Stimulated activated CD8-positive, alpha-beta memory T cell treated with anti-CD3 and anti-CD28 coated beads, Interleukin-7, amount 100 ng/mL, for 4 hours (primary cell): Measurements from ENCODE around the gene RAB24.
"Not testable (repeated sequence)": the region's sequence is repeated elsewhere in the genome, so short reads cannot be mapped to it uniquely, and the experiment has no call there.

Source experiments
- DNase-seq, 2 donors: peaks; one replicate each; pipeline ENCODE4 v3.0.0-alpha.2; 2020; ENCODE audit warnings: low read depth in 2 of 2

The RAB24 gene

DNA sequence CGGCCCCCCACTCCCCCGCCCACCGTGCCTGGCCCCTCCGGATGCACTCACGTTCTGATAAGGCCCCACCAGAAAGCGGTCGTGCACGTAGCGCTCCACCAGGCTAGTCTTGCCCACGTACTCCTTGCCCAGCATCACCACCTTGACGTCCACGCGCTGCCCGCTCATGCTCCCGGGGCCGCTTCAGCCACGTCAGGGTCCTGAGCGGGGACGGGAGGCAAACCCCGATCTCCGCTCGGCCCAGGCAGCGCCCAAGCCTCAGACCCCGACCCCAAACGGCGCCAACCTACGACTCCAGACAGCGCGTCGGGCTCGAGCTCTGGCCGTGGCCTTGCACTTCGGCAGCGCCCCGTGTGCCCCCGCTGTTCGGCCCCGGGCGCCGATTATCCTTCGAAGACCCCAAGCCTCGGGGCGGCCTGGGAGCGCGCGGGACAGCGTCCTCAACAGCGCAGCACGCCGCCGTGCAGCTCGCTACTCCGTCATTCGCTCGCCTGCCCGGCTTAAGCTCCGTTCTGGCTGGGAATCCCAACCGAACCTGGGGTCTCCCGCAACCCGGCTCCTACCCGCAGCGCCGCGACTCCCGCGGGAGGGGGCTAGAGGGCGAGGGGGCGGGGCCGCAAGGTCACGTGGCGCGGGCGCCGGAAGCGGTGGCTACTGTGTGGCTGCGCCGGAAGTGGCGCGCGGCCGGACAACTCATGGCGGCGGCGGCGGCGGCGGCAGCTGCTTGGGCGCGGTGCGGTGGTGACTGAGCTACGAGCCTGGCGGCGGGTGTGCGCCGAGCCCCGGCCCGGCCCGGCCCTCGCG, at the start of gene RAB24, which contains the start of gene PRELID1:
Gene RAB24, minus strand, starts transcription at position 599 of the 804 bp plus-strand sequence. Its CDS starts 431 bp downstream, at position 168.
Gene PRELID1, plus strand, starts transcription at position 679 of the 804 bp plus-strand sequence. CDS start 187 bp downstream, outside the sequence.
- peak; percentile 77 to 86 for DNase-seq

DNA sequence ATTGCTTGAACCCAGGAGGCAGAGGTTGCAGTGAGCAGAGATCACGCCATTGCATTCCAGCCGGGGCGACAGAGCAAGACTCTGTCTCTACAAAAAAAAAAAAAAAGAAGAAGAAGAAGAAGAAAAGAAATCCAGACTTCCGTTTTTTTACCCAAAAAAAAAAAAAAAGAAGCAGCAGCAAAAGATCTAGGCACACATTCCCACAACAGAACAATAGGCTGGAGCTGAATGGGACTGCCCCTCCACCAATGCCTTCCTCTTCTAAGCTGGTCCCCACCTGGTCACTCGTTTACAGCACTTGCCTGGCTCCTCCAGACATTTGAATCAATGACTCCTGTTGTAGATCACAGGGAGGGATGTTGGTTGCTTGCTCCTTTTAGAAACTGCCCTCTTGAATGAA, 49.6 kb upstream of the RAB24 start:
- DNase-seq = no peak

- DNase-seq = peak; percentile 86
Observed at GRCh38 chr5:177351392-177352329, 48.1 kb upstream of the RAB24 start, which contains the start of gene LMAN2. LMAN2 (minus strand) TSS chr5:177351668; CDS start chr5:177351647, 21 bp downstream.

DNA sequence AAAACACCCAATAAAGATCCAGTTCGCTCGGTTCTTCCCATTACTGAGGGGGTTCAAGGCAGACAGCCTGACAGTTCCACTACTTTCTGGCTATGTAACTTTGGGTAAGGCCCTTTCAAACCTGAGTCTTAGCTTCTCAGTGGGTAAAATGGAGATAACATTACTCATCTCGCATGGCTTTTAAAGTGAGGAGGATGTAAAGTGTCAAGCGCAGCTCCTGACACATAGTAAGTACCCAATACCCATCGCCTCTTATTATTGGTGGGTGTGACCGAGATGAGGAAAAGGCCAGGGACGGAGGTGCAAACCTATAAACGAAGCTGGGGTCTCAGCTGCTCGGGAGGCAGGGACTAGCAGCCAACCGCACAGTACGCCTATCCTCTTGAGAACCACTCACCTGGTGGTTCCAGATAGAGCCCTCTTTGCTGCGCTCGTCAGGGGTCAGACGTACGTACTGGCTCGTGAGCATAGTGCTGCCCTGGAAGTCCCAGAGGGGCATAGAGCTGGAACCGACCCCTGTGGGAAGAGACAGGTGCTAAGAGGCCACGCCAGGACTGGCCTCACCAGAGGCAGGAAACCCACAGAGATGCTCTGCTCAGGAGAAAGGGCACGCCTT, 47.4 kb upstream of the RAB24 start:
- DNase-seq = no peak

DNA sequence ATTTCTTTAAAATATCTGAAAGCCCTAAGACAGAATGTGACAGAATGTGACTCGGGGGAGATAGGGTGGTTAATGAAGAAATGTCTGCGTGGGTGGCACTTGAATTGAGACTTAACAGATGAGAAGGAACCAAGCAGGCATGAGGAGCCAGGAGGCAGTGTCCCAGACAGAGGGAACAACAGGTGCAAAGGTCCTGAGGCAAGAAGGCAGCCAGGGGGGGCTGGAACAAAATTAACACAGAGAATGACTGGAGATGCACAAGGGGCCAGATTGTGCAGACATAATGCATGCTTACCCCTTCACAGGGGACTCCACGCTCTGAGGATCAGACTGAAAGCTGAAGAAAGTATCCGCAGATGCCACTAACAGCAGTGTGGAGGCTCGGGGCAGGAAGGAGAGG, 46.2 kb upstream of the RAB24 start:
- DNase-seq = no peak

DNA sequence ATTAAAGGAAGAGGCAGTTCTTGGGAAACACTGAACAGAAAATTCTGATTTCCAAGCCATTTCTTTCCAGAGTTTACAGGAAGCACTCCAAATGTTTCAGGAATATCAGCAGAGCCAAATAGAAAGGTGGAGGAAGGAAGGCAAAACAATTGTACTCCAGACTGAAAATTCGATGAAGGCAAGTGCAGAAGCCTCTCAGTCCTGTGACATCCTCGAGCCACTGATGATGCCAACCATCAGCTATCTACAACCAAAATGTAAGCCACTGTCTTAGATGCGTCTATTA, 45.8 kb upstream of the RAB24 start:
- no peak for DNase-seq

DNA sequence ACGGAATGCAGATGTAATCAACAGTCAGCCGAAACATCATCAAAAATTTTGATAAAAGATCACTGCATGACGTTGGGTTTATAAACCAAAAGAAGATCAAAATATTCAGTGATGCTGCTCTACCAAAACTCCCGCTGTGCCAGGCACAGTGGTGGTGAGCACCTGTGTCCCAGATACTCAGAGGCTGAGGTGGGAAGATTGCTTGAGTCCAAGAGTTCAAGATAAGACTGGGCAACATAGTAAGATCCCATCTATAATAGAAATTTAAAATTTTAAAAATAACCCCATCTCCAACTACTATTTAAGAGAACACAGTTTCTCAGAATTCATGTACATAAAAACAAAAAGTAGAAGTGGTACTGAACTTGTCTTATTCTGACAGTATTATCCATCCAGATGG, 44.2 kb upstream of the RAB24 start:
- no peak for DNase-seq

GRCh38 chr5:177346820-177347219, 43.3 kb upstream of the RAB24 start:
- DNase-seq = no peak

DNA sequence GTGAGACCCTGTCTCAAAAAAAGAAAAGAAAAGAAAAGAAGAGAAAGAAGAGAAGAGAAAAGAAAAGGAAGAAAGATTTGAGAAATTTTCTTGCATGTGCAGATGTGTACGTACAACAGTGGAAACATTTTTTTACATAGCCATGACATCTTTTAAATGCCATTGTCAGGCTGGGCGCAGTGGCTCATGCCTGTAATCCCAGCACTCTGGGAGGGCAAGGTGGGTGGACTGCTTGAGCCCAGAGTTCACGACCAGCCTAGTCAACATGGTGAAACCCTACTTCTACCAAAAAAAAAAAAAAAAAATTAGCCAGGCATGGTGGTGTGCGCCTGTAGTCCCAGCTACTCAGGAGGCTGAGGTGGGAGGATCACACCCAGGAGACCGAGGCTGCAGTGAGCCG, 41.4 kb upstream of the RAB24 start:
- no peak for DNase-seq

DNA sequence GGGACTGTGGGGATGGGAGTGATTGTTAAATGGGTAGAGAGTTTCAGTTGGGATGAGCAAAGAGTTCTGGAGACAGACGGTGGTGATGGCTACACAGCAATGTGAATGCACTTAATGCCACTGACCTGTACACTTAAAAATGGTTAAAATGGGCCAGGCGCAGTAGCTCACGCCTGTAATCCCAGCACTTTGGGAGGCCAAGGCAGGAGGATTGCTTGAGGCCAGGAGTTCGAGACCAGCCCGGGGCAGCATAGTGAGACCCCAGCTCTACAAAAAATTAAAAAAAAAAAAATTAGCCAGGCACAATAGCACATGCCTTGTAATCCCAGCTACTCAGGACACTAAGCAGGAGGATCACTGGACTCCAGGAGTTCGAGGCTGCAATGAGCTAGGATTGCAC, 40.3 kb upstream of the RAB24 start:
- no peak for DNase-seq

DNA sequence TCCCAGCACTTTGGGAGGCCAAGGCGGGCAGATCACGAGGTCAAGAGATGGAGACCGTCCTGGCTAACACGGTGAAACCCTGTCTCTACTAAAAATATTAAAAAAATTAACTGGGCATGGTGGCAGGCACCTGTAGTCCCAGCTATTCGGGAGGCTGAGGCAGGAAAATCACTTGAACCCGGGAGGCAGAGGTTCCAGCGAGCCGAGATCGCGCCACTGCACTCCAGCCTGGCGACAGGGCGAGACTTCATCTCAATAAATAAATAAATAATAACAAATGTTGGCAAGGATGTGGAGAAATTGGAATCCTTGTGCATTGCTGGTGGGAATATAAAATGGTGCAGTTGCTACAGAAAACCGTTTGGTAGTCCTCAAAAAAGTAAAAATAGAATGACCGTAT, 39.5 kb upstream of the RAB24 start:
- DNase-seq = not testable (repeated sequence)

DNA sequence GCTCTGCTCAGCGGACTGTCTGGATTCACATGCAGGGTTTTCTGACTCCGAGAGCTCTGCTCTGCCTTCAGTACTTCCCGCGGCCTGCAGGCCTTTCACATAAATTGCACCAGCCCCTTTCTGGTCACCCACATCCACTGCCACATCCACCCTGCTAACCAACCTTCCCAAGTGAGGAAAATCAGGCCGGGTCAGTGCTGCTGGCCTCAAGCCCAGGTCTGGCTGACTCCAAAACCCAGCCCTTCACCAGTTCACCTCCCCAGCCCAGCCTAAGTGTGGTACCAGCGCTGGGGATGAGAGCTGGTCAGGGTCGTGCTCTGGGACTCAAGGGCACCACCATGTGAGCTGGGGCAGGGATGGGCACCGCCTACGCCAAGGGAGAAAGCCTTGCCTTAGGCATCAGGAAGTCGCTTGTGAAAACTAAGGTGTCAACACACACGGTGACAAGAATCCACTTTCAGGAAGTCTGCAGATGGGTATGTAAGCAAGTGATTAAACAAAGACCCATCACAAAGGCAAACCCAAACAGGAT, 35.7 kb upstream of the RAB24 start:
- no peak for DNase-seq

- DNase-seq = no peak
Observed at GRCh38 chr5:177338251-177339106, 35.0 kb upstream of the RAB24 start.

DNA sequence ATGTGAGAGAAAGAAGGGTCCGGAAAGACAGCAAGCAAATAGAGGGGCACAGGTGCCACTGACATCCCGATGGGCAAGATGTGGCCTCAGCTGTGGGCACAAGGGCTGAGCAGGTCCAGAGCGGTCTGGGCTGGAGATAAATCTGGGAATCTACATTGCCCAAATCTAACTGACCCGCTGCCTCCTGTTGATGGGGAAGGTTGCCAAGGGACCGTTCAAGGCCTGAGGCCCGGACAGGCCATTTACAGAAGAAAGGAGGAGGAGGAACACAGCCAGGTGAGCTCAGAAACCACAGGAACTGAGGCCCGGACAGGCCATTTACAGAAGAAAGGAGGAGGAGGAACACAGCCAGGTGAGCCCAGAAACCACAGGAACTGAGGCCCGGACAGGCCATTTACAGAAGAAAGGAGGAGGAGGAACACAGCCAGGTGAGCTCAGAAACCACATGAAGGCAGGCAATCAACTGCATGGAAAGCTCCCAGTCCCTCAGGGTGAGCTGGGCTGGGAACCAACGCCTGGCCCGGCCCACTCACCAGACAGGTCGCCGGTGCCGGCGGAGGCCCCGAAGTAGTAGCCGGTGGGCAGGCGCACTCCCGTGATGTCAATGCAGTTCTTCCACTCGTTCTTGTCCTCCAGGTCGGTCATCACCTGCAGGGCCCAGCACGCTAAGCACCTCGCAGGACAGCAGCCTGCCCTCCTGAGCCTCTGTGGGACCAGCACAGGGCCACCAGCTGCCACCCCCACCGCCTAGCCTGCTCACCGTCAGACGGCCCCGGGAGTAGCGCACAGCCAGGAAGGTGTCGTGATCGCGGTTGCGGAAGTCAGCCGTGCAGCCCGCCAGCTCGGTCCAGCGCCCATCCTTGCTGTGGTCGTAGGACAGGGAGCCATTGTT, 33.3 kb upstream of the RAB24 start:
- no peak for DNase-seq

GRCh38 chr5:177336112-177336511, 32.6 kb upstream of the RAB24 start:
- DNase-seq = no peak

- no peak for DNase-seq
Observed at GRCh38 chr5:177335701-177336065, 32.2 kb upstream of the RAB24 start.

DNA sequence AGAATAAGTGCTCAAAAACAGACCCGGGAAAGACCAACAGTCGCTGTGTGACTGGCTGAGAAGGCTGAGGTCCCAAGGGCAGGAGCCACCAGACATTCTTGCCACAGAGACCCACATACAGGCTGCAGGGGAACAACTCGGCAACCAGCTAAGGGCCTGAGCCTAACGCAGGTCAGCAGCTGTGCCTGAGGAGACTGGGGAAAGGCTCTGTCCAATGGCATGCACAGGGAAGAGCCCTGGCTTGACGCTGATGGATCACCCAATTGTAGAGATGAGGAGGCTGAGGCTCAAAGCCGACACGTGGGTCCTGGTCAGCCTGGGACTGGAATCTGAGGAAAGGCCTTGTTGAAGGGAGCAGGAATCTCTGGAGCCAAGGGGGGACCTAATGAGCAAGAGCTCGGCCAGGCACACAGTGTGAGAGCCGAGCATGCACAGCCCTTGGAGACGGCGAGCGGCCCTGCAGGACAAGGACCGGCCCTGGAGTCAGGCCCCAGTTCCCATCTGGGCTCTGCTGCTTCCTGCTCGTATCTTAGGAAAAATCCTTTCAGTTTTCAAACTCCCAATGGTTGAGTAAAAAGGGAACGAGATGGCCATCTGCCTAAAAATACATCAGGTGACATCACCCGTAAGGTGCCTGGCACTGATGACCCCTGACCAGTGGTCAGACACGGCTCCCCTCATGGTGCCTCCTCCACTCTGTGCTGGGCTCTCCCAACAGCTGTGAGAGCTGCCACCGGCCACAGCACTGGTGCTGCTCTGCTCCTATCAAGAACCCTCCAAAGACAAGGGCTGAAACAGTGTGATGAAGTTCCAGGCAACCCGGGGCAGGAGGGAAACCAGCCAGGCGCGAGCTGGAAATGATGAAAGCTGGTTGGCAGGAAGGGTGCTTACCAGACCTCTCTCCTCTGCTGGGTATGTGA, 31.5 kb upstream of the RAB24 start:
- no peak for DNase-seq

- DNase-seq = no peak
Observed at GRCh38 chr5:177334155-177334551, 30.6 kb upstream of the RAB24 start.
